Nephron progenitor cell (in vitro differentiated cells): ENCODE data around the gene HARBI1.

Source experiments
- DNase-seq: peaks from one replicate; pipeline ENCODE4 v3.0.0; 2021
- H3K27ac Mint-ChIP-seq: 2 replicates; pipeline ENCODE4 v1.8.0; 2021; ENCODE audit warnings: mild to moderate bottlenecking, moderate library complexity, mixed read lengths
- H3K27me3 Mint-ChIP-seq: 2 replicates; pipeline ENCODE4 v1.8.0; 2021; ENCODE audit warnings: mild to moderate bottlenecking, low read depth, mixed read lengths; ENCODE audit not compliant: poor library complexity
- H3K36me3 Mint-ChIP-seq: 2 replicates; pipeline ENCODE4 v1.8.0; 2021; ENCODE audit warnings: low read depth, mixed read lengths
- H3K4me1 Mint-ChIP-seq: 2 replicates; pipeline ENCODE4 v1.8.0; 2021; ENCODE audit warnings: mixed read lengths
- H3K4me3 Mint-ChIP-seq: 2 replicates; pipeline ENCODE4 v1.8.0; 2021; ENCODE audit warnings: mild to moderate bottlenecking, moderate library complexity, mixed read lengths
- H3K9me3 Mint-ChIP-seq: 2 replicates; pipeline ENCODE4 v1.8.0; 2021; ENCODE audit warnings: mild to moderate bottlenecking, moderate library complexity, mixed read lengths
- CTCF ChIP-seq: fragments of 200-600 bp; sonication (generic); IDR thresholded peaks from 2 replicates; pipeline ENCODE4 v1.5.0; 2021; ENCODE audit warnings: antibody characterized with exemption

The HARBI1 gene

GRCh38 chr11:46632502-46632901, 15.5 kb upstream of the HARBI1 start:
- no peak for DNase-seq
- Mint-ChIP-seq H3K4me3 (no peak overlapping the region), H3K27ac (no peak overlapping the region), H3K4me1 (peaks cover 6% of the 10 kb centered on the region), H3K27me3 (peaks cover 2% of the 10 kb centered on the region), H3K36me3 (peaks cover 16% of the 10 kb centered on the region), H3K9me3 (no peaks in the 10 kb centered on the region)
- no peak for TF ChIP-seq CTCF

GRCh38 chr11:46631676-46632075, 14.6 kb upstream of the HARBI1 start:
- Mint-ChIP-seq H3K27ac (no peak overlapping the region), H3K4me3 (no peak overlapping the region), H3K36me3 (peaks cover 18% of the 10 kb centered on the region), H3K9me3 (no peaks in the 10 kb centered on the region), H3K4me1 (peaks cover 6% of the 10 kb centered on the region), H3K27me3 (no peaks in the 10 kb centered on the region)
- DNase-seq = no peak
- no peak for TF ChIP-seq CTCF

- no peaks in the 10 kb centered on the region for H3K27me3 Mint-ChIP-seq
- H3K4me3 Mint-ChIP-seq = no peak overlapping the region
- peaks cover 6% of the 10 kb centered on the region for H3K4me1 Mint-ChIP-seq
- H3K27ac Mint-ChIP-seq = no peak overlapping the region
- peaks cover 29% of the 10 kb centered on the region for H3K36me3 Mint-ChIP-seq
- no peak for DNase-seq
- no peaks in the 10 kb centered on the region for H3K9me3 Mint-ChIP-seq
- no peak for TF ChIP-seq CTCF
Observed at GRCh38 chr11:46630237-46630636, 13.2 kb upstream of the HARBI1 start.

- Mint-ChIP-seq H3K27me3 (no peaks in the 10 kb centered on the region), H3K36me3 (peaks cover 42% of the 10 kb centered on the region), H3K9me3 (no peaks in the 10 kb centered on the region), H3K4me3 (no peak overlapping the region), H3K4me1 (peaks cover 6% of the 10 kb centered on the region), H3K27ac (peak overlapping the region; percentile 33)
- DNase-seq = no peak
- no peak for TF ChIP-seq CTCF
Observed at GRCh38 chr11:46628961-46629360, 11.9 kb upstream of the HARBI1 start.

- no peaks in the 10 kb centered on the region for H3K9me3 Mint-ChIP-seq
- H3K4me1 Mint-ChIP-seq = peaks cover 6% of the 10 kb centered on the region
- no peaks in the 10 kb centered on the region for H3K27me3 Mint-ChIP-seq
Observed at GRCh38 chr11:46625406-46625805, 8.4 kb upstream of the HARBI1 start.

More at GRCh38 chr11:46625406-46625805, 8.4 kb upstream of the HARBI1 start:
- peaks cover 62% of the 10 kb centered on the region for H3K36me3 Mint-ChIP-seq
- no peak overlapping the region for H3K27ac Mint-ChIP-seq
- no peak for DNase-seq
- TF ChIP-seq CTCF = no peak
- H3K4me3 Mint-ChIP-seq = no peak overlapping the region
